Measurements from ENCODE around the gene SPTBN5. TPM values are rescaled to one million over a fixed set of nuclear protein-coding genes. Genes with fewer than 3 reads are reported as not detected.

SPTBN5 gene
- total RNA-seq, 1 donor from 2014 or later = 4.2 TPM

DNA sequence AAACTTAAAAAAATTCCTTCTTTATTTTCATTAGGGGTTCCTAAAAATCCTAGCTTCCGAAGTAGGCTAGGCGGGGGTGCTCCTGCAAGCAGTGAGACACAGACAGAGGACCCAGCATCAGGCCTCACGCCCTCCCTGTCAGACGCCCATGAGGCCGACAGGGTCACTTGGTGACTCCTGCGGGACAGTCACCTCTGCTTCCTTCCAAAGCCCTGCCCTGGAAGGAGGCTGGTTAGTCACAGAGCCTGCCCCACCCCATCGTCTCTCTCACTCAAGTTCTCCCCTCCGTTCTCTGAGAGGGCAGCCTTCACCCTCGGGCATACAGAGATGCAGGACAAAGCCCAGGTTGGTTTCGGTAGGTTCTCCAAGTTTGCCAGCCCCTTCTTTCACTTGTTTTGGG is 39.9 kb upstream of the SPTBN5 start:
- Mint-ChIP-seq H3K9me3 (no peaks in the 10 kb centered on the region), H3K4me1 (ENCODE audit: unreplicated experiment) (peaks cover 61% of the 10 kb centered on the region), H3K27ac (peak overlapping the region; percentile 43), H3K4me3 (no peak overlapping the region), H3K36me3 (peaks cover 9% of the 10 kb centered on the region), H3K27me3 (peaks cover 3% of the 10 kb centered on the region)
- TF ChIP-seq CTCF (conservative IDR thresholded peaks at IDR 0.05) = no peak
- no peak for DNase-seq (ENCODE audit: extremely low spot score, unreplicated experiment)

DNA sequence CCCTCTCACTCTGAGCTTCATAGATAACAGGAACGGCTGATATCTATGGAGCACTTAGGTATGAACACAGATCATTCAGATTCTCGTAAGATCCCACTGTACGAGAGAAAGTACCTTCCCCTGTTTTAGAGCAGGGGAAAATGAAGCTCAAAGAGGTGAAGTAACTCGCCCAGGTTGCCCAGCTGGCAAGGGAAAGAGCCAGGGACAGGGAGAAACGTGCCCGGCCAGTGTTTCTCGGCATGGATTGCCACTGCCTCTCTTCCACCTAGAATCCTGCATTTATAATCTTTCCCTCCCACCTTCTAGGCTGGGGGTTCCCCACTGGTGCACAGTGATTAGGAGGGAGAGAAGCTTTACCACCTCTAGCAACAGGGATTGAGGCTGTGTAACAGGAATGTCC is 39.5 kb upstream of the SPTBN5 start:
- H3K4me1 Mint-ChIP-seq (ENCODE audit: unreplicated experiment) = peaks cover 61% of the 10 kb centered on the region
- TF ChIP-seq CTCF (conservative IDR thresholded peaks at IDR 0.05) = no peak
- H3K36me3 Mint-ChIP-seq = peaks cover 9% of the 10 kb centered on the region
- H3K4me3 Mint-ChIP-seq = peak overlapping the region; percentile 45
- no peaks in the 10 kb centered on the region for H3K9me3 Mint-ChIP-seq
- no peak for DNase-seq (ENCODE audit: extremely low spot score, unreplicated experiment)
- H3K27ac Mint-ChIP-seq = peak overlapping the region; percentile 71
- H3K27me3 Mint-ChIP-seq = peaks cover 3% of the 10 kb centered on the region

- H3K27me3 Mint-ChIP-seq = peaks cover 3% of the 10 kb centered on the region
- H3K4me1 Mint-ChIP-seq (ENCODE audit: unreplicated experiment) = peaks cover 68% of the 10 kb centered on the region
- DNase-seq (ENCODE audit: extremely low spot score, unreplicated experiment) = no peak
- peaks cover 9% of the 10 kb centered on the region for H3K36me3 Mint-ChIP-seq
- no peaks in the 10 kb centered on the region for H3K9me3 Mint-ChIP-seq
- peak overlapping the region; percentile 45 for H3K4me3 Mint-ChIP-seq
- no peak for TF ChIP-seq CTCF (conservative IDR thresholded peaks at IDR 0.05)
- peak overlapping the region; percentile 71 for H3K27ac Mint-ChIP-seq
Observed at GRCh38 chr15:41932511-41933289, 38.8 kb upstream of the SPTBN5 start.

DNA sequence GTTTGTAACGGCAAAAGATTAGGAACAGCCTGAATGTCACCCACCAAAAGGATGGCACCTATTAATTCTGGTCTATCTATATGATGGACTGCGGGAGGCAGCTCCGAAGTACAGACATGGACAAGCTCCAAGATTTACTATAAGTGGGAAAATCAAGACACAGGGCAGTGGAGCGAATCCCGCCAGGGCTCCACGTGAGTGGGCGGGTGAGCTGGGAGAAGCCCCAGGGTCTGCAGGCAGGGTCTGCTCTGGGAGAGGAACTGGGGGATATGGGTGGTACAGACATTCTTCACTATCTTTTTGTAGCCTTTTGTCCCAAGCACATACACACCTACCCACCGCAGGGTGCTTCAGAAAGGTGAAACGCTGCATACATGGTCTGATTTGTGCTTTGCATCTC is 38.2 kb upstream of the SPTBN5 start:
- TF ChIP-seq CTCF (conservative IDR thresholded peaks at IDR 0.05) = no peak
- Mint-ChIP-seq H3K36me3 (peaks cover 9% of the 10 kb centered on the region), H3K27me3 (peaks cover 3% of the 10 kb centered on the region), H3K27ac (no peak overlapping the region), H3K4me1 (ENCODE audit: unreplicated experiment) (peaks cover 67% of the 10 kb centered on the region), H3K9me3 (no peaks in the 10 kb centered on the region), H3K4me3 (peak overlapping the region; percentile 45)
- no peak for DNase-seq (ENCODE audit: extremely low spot score, unreplicated experiment)

DNA sequence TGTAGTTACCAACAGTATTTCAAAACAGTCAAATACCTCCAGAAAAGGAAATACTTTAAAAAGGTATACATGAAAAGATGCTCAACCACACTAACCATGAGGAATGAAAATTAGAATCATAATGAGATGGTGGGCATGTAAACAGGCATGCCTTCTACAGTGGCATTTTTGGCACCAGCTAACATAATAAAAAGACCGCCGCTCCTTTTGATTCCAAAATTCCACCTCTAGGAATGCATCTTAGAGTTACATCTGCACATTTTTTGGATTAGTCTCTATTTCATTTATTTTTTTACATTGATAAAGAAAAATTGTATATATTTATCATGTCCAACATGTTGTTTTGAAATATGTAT is 37.0 kb upstream of the SPTBN5 start:
- H3K4me3 Mint-ChIP-seq = no peak overlapping the region
- H3K36me3 Mint-ChIP-seq = peaks cover 12% of the 10 kb centered on the region
- peaks cover 3% of the 10 kb centered on the region for H3K27me3 Mint-ChIP-seq
- no peaks in the 10 kb centered on the region for H3K9me3 Mint-ChIP-seq
- DNase-seq (ENCODE audit: extremely low spot score, unreplicated experiment) = no peak
- H3K27ac Mint-ChIP-seq = peak overlapping the region; percentile 66
- no peak for TF ChIP-seq CTCF (conservative IDR thresholded peaks at IDR 0.05)
- peaks cover 71% of the 10 kb centered on the region for H3K4me1 Mint-ChIP-seq (ENCODE audit: unreplicated experiment)
